Adrenal gland (tissue), 5 donors: ENCODE results near the gene CUX1.

Source experiments
- CTCF ChIP-seq, 6 experiments: fragments of 450-650 bp in 4 of 6; fragments of 200-600 bp in 2 of 6; sonication (generic) in 1 of 6; IDR thresholded peaks; 1 replicate in 5 of 6; 2 replicates in 1 of 6; pipeline versions ENCODE4 v1.5.1 to v1.8.0; 2016 to 2021; ENCODE audit warnings: antibody characterized with exemption in 6 of 6, mild to moderate bottlenecking in 2 of 6, moderate library complexity in 1 of 6
- POLR2A ChIP-seq, 2 donors: fragments of 450-650 bp; IDR thresholded peaks; one replicate each; pipeline ENCODE4 v1.6.1; 2017; ENCODE audit warnings: antibody characterized with exemption in 2 of 2, mild to moderate bottlenecking in 2 of 2, moderate library complexity in 1 of 2
- donor health status: DM: no; HTN: no; CAD: no.

- TF ChIP-seq CTCF (IDR thresholded peaks at IDR 0.05) (no peak), POLR2A (IDR thresholded peaks at IDR 0.05) (no peak)
Observed at GRCh38 chr7:102296179-102296438, 478.7 kb downstream of the CUX1 start.
